Epithelial cell of proximal tubule (primary cell): Measurements from ENCODE around the gene ENDOV. TPM values are rescaled to one million over a fixed set of nuclear protein-coding genes. Genes with fewer than 3 reads are reported as not detected.

Experiments used
- DNase-seq: peaks from one replicate; pipeline ENCODE4 v3.0.0-alpha.2; 2011; ENCODE audit warnings: low read depth
- H3K4me3 ChIP-seq: 2 replicates; pipeline ENCODE4 v1.5.1; 2011; ENCODE audit warnings: low read depth, mild to moderate bottlenecking, low read length
- total RNA-seq: library from RNA; depleted of rRNA; stranded (reverse); fragments of >200 nt; gene quantifications from 2 replicates; pipeline ENCODE4 v1.2.3, GENCODE V29; 2015
- TF ChIP-seq, protein P1 (sequence below): conservative IDR thresholded peaks from 2 replicates; pipeline ENCODE4 v1.5.1; 2012; ENCODE audit warnings: low read depth, mild to moderate bottlenecking, low read length

Gene ENDOV
- total RNA-seq, 1 donor from 2014 or later, result 8.5 TPM

DNA sequence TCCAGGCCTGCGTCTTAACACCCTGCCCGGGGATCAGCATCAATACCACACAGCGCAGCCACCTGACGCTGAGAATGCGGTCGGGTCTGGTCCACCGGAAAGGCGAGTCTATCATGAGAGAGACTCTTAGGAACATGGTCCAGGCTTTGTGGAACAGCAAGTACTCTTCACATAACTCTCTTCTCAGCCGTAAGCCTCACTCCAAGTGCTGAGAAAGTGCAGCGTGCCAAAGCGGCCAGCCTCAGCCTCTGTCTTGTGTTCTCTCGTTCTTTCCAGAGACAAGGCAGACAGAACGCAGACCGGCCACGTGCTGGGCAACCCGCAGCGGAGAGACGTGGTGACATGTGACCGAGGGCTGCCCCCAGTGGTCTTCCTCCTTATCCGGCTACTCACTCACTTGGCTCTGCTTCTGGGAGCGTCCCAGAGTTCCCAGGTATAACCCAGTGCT is 34.4 kb upstream of the ENDOV start:
- DNase-seq, result no peak
- TF ChIP-seq, protein P1, sequence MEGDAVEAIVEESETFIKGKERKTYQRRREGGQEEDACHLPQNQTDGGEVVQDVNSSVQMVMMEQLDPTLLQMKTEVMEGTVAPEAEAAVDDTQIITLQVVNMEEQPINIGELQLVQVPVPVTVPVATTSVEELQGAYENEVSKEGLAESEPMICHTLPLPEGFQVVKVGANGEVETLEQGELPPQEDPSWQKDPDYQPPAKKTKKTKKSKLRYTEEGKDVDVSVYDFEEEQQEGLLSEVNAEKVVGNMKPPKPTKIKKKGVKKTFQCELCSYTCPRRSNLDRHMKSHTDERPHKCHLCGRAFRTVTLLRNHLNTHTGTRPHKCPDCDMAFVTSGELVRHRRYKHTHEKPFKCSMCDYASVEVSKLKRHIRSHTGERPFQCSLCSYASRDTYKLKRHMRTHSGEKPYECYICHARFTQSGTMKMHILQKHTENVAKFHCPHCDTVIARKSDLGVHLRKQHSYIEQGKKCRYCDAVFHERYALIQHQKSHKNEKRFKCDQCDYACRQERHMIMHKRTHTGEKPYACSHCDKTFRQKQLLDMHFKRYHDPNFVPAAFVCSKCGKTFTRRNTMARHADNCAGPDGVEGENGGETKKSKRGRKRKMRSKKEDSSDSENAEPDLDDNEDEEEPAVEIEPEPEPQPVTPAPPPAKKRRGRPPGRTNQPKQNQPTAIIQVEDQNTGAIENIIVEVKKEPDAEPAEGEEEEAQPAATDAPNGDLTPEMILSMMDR, result no peak
- no peak overlapping the region for H3K4me3 ChIP-seq

DNA sequence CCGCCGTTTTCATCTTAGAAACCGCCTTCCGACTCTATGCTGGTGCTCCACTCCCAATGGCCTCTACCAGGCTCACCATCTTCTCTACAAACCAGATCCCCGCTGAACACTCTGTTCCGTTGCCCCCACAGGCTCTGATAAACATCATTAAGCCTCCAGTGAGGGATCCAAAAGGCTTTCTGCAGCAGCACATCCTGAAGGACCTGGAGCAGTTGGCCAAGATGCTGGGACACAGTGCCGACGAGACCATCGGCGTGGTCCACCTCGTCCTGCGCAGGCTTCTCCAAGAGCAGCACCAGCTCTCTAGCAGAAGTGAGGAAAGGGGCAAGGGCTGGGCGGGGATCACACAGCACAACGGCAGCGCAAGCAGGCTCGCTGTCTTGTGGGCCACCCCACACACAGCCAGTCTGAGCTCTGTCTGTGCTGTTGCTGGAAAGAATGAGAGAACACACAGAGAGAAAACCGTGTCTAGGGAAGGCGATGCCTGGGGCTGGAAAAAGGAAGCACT is 33.5 kb upstream of the ENDOV start:
- no peak for DNase-seq
- no peak overlapping the region for H3K4me3 ChIP-seq
- TF ChIP-seq, protein P1, result no peak

DNA sequence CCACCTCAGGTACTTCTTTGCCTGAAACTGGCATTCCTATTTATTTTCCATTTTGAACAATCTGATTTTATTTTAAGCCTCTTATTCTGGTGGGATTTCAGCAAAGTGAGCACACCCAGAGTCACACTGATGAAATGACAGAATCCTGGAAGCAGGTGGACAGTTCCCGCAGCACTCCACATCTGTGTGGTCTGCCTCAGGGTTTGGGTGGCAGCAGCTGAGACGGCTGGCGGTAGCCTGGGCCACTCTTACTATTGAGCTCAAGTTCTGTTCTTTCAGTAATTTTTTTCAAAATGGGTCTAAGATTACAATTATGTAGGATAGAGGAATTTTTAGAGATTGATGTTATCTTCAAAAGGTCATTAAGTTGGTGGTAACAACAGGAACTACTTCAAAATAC is 32.5 kb upstream of the ENDOV start:
- DNase-seq, result no peak
- TF ChIP-seq, protein P1, result no peak
- H3K4me3 ChIP-seq, result no peak overlapping the region

DNA sequence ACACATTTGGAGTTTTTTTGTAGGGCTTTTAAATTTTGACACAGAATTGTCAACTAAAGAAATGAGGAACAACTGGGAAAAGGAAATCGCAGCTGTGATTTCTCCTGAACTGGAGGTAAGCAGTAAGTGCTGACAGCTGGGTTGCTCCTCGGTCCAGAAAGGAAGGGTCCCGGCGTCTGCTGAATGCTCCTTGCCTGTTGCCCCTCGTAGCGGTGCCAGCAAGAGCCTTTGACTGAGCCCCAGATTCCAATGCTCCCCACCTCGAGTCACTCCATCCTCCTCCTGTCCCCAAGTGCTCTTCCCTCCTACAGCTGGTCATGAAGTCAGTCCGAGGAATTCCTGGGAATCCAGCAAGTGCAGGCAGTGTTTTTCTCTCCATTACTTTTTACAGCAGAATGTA is 32.0 kb upstream of the ENDOV start:
- no peak for DNase-seq
- no peak overlapping the region for H3K4me3 ChIP-seq
- TF ChIP-seq, protein P1, result no peak

DNA sequence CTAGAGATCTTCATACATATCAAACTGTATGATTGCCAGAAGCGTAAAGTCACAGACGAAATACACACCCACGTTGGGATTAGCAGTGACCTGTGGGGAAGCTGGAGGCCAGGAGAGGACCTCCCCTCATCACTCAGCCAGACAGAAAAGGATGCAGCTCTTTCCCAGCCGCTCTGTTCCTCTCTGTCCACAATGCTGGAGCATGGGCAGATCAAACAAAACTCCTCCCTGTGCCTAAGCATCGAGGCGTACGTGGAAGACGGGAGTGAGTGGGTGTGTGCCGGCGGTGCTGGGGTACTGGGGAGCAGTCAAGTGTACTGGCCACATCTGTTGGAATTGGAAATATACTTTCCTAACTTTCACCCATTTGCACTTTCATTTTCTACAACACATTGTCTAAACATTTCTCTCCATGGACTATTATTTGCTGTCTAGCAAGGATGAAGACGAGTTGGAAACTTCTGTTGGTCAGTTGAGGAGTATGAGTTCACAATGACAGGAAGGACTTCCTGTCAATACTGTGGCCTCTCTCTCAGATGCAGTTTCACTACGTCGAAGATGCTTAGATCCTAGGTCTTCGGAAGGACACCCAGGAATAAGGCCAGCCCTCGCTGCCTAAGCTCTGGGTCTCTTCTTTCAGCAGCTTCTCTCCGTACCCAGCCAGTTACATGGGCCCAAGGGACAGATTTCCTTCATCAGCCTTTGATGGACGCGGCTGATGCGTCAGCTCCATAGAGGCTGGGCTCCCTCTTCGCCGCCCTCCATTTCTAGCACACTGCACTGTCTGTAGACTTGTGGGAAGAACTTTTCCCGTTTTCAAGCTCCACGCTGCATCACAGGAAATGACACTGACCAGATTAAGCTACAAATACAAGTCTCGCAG is 30.6 kb upstream of the ENDOV start:
- no peak overlapping the region for H3K4me3 ChIP-seq
- TF ChIP-seq, protein P1, result no peak
- no peak for DNase-seq

DNA sequence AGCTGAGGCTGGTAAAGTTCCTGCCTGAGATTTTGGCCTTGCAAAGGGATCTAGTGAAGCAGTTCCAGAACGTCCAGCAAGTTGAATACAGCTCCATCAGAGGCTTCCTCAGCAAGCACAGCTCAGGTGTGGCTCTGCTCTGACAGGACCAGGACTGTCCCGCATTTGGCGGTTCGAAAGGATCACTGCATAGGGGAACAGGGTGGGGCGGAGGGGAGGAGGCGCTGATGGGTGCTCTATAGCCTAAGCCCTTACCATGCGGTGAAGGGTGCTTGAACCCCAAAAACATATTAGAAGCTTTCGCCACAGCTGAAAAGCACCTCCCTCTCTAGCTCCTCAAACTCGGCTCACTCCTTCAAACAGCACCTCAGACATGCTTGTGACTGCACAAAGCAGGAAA is 29.9 kb upstream of the ENDOV start:
- H3K4me3 ChIP-seq, result no peak overlapping the region
- no peak for DNase-seq
- TF ChIP-seq, protein P1, result no peak
